ENCODE results near the gene ABCF2. TPM values are rescaled to one million over a fixed set of nuclear protein-coding genes. Genes with fewer than 3 reads are reported as not detected.

ABCF2 gene
- total RNA-seq, 1 experiment from 2014 or later = 74.0 TPM

DNA sequence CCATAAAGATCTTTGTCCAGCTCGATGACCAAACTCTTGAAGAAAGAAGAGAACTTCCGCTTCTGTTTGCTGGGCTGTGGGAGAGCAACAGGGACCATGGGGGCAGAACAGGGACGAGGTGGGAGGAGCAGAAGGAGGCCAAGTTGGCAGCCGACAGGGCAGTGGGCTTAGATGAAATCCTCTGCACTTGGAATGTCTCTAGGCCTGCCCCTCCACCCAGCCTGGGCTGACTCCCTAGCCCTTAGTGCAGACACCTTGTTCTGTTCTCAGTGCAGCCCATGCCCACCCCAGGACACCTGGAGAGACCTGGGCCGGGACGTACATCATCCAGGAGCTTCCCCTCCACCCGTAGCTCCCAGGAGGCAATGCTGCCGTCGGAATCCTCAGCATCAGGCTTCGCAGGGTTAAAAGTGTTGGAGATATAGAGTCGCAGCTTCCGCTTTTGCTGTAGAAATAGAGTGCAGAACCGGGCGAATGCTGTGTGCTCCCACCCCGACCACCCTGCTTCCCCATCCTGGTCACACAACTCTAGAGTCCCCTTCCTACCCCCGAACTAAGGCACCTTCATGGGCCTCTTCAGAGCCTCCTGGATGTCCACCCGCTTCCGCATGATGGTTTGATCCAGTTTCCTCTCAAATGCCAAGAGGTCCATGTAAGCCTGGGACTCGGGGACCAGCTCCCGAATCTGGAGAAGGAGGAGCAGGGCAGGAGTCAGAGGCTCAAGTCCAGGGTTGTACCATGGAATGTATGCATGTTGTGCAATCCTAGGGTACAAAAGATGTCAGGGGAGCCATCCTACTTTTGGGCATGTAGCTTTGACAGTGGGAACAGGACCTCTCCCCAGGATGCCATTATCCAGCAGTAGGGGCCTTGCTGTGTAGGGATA is 15.4 kb upstream of the ABCF2 start:
- peak; percentile 24 for DNase-seq (ENCODE audit: low read depth)

DNA sequence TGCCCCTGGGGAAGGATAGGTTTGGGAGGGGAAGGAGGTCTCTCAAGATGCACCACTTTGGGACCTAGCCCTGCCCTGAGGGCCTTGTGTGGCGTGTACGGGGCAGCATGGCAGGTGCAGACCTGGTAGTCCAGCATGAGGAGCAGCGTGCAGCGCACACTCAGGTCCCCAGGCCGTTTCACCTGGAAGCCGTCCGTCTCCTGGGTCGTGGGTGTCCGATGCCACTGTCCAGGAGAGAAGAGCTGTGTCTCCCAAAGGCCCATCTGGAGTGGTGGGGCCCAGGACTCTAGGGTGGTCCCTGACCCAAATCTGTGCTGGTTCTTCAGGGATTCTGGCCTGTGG is 14.7 kb upstream of the ABCF2 start:
- no peak for DNase-seq (ENCODE audit: low read depth)

DNA sequence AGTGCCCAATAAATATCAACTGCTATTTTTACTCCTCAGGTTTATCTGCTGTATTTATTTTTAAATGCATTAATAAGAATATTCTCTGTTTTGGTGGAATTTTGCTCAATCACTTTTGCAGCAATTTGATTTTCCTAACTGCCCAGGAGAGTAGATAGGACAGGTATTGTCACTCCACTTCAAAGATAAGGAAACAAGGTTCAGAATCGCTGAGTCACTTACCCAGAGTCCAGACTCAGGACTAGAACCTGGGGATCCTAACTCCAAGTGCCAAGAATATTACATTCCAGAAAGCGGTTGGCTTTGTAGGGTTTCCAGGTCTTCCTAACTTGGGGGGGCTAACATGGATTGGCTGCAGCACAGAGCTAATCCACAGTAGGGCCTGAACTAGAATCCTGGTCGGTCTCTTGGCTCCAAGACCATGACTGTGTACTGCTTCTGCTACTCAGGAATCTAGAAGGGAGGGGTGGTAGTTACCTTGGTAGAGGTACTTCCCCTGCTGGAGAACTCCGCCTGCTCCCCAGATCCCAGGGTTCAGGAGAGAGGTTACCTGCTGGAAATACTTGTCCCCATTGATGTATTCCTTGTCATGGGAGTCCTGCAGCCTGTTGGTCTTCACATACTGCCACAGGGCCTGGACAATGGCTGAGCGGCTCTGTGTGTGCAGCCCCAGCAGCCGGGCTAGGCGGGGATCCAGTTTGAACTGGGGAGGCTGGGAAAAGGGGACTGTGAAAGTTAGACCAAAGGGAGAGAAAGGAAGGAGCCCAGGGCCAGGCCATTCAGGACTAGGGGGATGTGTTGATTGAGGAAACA is 14.1 kb upstream of the ABCF2 start:
- peak; percentile 17 for DNase-seq (ENCODE audit: low read depth)

DNA sequence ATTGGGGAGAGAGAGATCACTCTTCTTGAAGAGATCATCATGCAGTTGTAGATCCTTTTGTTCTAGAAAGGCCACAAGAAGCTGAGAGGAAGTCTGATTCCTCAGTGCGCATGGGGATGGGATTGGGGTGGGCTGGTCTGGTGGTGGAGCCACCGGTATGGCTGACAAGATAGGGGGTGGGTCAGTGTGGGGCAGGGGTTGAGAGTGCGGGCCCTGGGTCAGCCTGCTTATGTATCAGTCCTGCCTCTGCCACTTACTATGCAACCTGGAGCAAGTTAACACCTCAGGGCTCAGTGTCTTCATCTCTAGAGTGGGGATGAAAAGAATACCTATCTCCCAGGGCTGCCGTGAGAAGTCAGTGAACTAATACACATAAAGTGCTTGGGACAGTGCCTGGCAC is 13.5 kb upstream of the ABCF2 start:
- DNase-seq (ENCODE audit: low read depth) = no peak

DNA sequence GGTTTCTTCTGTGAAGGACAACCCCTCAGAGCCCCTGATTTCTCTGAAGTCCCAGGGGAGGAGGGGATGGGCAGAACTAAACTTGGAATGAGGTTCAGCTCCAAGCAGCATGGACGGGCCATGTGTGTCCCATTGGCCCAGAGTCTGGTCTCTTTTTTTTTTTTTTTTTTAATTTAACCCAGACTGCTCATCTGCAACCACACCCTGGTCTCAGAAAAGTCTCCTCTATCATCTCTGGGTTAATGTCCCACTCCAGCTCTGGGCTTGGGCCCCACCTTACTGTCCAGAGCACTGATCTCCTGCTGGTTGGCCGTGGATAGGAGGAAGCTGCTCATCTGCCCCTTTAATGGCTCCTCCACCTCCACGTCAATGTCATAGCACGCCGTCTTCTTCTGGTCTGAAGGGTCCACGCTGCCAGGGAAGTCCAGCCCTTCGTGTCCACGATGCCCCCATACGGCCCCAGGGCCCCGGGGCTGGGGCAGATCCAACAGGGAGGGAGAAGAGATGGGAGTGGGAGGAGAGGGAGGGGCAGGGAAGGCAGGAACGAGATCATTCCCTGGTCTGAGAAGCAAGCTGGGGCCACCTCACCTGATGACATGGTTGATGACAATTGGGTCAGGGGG is 12.9 kb upstream of the ABCF2 start:
- DNase-seq (ENCODE audit: low read depth) = no peak

DNA sequence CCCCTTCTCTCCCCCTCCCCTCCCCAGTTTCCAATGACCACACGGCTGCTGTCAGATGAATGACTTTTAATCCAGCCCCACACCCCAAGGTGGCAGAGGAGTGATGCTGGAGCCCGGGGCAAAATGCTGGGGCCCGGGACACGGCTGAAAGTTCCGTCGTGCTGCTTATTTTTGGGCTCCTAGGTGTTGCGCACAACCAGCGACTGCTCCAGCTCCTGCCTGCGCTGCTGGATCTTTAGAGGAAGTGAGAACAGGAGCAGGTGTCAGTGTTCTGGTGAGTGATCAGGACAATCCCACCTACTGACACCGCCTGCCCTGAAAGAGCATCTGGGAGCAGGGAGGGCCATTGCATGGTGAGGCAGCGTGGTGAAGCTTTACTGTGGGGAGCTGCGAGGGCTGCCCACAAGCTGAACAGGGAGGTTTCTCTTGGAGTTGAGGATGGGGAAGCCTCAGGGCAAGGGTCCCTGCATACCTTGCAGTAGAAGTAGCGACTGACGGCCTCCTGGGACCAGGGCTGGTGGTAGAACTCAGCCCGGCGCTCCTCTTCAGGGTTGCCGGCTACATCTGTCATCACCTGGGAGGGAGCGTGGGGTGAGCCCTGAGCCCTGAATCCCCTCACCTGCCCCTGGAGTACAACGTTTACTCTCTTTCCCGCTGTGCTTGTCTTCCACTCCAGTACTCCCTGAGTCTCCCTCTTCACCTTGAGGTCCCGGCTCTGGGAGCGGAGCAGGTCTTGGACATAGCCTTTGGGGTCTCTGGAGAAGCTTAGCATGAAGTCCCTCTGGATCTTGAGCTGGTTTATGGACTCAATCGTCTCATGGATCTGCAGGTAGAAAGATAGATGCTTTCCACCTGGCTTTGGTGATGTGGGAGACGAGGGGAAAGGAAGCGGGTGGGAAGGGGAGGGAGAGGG is 12.2 kb upstream of the ABCF2 start:
- no peak for DNase-seq (ENCODE audit: low read depth)

DNA sequence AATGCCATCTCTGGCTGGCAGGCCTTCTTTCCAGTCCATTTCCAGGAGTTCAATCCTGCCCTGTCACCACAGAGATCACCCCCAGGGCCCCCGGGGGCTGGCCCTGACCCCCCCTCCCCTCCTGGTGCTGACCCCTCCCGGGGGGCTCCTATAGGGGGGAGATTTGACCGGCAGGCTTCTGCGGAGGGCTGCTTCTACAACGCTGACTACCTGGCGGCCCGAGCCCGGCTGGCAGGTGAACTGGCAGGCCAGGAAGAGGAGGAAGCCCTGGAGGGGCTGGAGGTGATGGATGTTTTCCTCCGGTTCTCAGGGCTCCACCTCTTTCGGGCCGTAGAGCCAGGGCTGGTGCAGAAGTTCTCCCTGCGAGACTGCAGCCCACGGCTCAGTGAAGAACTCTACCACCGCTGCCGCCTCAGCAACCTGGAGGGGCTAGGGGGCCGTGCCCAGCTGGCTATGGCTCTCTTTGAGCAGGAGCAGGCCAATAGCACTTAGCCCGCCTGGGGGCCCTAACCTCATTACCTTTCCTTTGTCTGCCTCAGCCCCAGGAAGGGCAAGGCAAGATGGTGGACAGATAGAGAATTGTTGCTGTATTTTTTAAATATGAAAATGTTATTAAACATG is 11.3 kb upstream of the ABCF2 start:
- DNase-seq (ENCODE audit: low read depth) = no peak

DNA sequence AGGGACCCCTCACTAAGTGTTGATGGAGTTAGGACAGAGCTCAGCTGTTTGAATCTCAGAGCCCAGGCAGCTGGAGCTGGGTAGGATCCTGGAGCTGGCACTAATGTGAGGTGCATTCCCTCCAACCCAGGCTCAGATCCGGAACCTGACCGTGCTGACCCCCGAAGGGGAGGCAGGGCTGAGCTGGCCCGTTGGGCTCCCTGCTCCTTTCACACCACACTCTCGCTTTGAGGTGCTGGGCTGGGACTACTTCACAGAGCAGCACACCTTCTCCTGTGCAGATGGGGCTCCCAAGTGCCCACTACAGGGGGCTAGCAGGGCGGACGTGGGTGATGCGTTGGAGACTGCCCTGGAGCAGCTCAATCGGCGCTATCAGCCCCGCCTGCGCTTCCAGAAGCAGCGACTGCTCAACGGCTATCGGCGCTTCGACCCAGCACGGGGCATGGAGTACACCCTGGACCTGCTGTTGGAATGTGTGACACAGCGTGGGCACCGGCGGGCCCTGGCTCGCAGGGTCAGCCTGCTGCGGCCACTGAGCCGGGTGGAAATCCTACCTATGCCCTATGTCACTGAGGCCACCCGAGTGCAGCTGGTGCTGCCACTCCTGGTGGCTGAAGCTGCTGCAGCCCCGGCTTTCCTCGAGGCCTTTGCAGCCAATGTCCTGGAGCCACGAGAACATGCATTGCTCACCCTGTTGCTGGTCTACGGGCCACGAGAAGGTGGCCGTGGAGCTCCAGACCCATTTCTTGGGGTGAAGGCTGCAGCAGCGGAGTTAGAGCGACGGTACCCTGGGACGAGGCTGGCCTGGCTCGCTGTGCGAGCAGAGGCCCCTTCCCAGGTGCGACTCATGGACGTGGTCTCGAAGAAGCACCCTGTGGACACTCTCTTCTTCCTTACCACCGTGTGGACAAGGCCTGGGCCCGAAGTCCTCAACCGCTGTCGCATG is 10.5 kb upstream of the ABCF2 start:
- no peak for DNase-seq (ENCODE audit: low read depth)

DNA sequence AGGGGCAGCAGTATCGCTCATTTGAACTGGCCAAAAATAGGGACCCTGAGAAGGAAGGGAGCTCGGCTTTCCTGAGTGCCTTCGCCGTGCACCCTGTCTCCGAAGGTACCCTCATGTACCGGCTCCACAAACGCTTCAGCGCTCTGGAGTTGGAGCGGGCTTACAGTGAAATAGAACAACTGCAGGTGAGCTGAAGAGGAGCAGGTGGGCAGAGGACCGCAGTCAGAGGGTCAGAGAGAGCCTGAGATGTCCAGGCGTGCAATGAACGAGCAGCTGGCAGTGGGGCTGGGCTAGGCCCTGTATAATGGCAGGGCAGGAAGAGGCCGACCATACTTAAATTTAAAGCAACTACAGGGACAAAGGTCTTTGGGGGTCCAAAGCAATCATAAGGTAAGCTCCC is 9.4 kb upstream of the ABCF2 start:
- no peak for DNase-seq (ENCODE audit: low read depth)

DNA sequence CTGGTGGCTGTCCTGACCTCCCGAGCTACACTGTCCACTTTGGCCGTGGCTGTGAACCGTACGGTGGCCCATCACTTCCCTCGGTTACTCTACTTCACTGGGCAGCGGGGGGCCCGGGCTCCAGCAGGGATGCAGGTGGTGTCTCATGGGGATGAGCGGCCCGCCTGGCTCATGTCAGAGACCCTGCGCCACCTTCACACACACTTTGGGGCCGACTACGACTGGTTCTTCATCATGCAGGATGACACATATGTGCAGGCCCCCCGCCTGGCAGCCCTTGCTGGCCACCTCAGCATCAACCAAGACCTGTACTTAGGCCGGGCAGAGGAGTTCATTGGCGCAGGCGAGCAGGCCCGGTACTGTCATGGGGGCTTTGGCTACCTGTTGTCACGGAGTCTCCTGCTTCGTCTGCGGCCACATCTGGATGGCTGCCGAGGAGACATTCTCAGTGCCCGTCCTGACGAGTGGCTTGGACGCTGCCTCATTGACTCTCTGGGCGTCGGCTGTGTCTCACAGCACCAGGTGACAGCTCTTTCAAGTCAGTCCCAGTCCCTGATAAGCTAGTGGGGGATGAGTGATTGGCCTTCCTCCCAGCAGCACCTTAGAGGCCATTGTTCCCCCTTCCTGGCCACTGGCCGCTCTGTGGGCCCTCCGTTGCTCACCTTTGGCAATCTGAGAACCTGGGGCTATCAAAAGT is 8.2 kb upstream of the ABCF2 start:
- DNase-seq (ENCODE audit: low read depth) = no peak

DNA sequence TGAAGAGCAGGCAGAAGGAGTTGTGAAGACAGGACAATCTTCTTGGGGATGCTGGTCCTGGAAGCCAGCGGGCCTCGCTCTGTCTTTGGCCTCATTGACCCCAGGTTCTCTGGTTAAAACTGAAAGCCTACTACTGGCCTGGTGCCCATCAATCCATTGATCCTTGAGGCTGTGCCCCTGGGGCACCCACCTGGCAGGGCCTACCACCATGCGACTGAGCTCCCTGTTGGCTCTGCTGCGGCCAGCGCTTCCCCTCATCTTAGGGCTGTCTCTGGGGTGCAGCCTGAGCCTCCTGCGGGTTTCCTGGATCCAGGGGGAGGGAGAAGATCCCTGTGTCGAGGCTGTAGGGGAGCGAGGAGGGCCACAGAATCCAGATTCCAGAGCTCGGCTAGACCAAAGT is 6.8 kb upstream of the ABCF2 start:
- no peak for DNase-seq (ENCODE audit: low read depth)

DNA sequence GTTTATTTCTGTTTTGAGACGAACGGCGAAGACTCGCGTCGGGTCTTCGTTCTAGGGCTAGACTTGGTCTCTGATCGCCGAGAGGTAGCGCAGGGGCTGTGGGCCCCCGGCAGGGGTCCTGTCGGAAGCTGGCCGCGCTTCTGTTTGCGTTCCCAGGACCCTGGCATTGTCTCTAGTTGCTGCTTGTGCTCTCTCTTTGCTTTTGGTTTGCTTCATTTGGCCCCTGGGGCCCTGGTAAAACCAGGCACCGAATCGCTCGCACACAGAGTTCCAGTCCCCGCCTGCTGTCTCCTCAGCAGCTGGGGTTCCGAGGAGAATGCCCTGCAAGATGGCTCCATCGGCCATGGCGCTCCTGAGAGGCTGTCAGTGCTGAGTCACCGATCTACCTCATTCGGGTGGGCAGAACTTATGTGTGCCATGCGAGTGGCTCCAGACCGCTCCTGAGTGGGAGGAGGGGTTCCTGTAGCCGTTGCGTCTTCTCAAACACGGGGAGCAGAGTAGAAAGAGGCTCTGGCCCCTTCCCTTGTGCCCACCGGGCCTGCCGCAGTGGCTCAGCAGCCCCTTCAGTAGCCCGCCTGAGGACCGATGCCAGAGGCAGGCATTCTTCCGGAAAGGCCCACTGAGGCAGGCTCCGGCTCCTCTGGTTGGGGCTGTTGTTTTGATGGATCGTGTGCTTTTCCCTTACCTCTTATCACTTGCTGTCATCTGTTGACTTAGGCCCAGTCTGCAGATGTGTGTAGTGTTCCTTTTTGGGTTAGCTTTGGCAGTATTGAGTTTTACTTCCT is 6.1 kb upstream of the ABCF2 start:
- peak; percentile 83 for DNase-seq (ENCODE audit: low read depth)

DNA sequence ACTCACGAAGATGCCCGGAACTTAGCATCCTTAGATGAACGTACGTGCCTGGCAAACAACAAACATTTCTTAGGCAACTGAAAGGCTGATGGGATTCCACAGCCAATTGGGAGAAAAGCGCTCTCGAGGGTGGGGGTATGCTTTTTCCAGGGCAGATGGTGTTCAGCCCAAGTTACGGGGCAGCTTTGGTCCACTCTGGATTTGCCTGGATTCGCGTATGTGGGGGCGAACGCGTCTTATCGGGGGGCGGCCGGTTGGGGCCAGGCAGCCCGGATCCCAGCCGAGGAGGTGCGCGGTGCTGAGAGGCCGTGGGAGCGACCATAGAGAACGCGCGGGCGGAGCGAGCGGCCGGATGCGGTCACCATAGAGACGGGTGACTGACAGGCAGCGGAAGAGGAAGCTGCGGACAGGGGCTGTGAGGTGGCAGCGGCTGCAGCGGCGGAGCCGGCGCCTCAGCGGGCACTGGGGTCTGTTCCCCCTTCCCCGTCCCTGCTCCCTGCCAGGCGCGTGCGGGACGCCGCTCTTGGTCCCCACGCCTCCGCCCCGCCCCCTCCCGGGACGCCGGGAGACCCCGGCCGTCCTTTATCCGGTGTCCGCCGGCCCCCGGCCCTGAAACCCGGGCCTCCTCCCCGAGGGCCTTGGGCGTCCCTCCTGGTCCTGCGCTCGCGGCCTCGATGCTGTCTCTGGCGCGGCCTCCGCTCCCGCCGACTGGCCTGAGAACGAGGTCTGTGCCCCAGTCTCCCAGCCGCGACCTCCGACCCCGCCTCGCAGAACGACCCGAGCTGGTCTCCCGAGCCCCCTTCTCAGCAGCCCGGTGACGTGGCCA is 5.3 kb upstream of the ABCF2 start, which contains the start of gene CHPF2:
CHPF2 (plus strand) TSS at position 393 of the 826 bp plus-strand sequence. CDS start 1,529 bp downstream, outside the sequence.
- DNase-seq (ENCODE audit: low read depth) = peak; percentile 86

DNA sequence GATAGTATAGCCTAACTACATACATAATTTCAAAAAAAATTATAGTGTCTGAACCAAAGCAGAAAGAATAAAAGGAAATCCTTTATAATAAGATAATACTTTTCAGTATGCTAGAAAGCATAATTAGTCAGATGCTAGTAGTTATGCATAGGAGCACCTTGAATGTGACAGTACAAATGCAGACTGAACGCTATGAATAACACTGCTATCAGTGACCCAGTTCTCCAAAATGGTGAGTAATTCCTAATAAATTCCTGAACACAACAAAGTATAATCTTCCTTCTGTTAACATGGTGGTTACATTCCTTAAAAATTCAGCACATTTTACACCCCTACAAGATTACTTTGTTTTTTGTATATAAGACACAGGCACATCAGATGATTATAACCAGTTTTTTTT is 4.1 kb upstream of the ABCF2 start:
- peak; percentile 20 for DNase-seq (ENCODE audit: low read depth)

DNA sequence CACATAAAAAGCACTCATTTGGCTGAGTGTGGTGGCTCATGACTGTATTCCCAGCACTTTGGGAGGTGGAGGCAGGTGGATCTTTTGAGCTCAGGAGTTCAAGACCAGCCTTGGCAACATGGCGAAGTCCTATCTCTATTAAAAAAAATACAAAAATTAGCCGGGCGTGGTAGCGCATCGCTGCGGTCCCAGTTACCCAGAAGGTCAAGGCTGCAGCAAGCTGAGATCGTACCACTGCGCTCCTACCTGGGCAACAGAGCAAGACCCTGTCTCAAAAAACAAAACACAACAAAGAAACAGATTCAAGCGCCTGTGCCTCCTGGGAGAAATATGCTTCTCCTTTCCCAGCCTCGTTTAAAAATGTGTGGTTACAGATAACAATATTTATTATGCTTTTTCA is 2.2 kb upstream of the ABCF2 start:
- no peak for DNase-seq (ENCODE audit: low read depth)

DNA sequence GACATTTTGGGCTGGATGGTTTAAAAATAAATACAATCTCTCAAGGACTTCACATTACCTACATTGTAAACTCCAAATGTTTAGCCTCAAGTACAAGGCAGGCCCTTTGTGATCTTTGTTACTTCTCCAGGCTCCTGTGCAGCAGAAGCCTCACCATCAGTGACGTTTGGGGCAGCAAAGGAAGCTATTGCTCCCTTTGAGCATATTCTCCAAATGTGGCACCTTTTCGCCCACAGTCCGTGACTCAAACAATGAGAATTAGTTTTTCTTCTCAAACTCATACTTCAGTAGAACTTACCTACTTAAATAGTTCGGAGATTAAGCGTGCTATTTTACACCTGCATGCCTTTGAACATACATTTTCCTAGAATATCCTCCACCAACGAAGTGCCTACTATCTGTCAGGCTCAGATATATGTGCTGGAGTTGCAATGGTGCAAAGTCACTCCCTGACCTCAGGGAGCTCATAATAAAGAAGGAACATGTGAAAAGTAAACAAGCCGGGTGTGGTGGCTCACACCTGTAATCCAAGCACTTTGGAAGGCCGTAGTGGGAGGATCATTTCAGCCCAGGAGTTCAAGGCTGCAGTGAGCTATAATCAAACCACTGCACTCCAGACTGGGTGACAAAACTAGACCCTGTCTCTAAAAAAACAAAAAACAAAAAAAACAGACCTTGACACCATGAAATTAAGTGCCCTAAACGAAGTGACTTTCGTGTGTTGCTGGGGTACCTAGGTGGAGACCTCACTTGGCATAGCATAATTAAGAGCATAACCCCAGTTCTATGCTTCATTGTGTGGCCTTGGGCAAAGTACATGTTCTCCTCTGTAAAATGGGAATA is 1.2 kb upstream of the ABCF2 start:
- no peak for DNase-seq (ENCODE audit: low read depth)

DNA sequence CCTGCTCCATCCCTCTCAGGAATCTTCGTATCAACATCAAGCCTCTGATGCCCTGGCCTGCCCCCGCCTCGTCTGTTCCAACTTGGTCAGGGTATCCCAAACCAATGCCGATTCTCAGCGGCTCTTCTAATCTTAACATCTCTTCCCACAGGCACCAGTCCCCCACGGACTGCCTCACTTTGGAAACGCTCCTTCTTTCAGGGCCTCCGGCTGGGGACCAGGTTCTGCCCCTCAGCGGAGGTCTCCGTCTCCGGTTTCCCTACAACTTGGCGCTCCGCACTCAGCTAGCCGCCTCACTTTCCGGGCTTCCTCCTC is 488 bp downstream of the ABCF2 start:
- DNase-seq (ENCODE audit: low read depth) = no peak

Measured in M059J (cell line).